Activated CD4-positive, alpha-beta memory T cell treated with anti-CD3 and anti-CD28 coated beads for 36 hours (primary cell): ENCODE measurements around the gene ACSF3. TPM values are rescaled to one million over a fixed set of nuclear protein-coding genes. Genes with fewer than 3 reads are reported as not detected.
"Not testable (repeated sequence)": the region's sequence is repeated elsewhere in the genome, so short reads cannot be mapped to it uniquely, and the experiment has no call there.

Source experiments
- CTCF ChIA-PET: fragments of 350-600 bp; sonication (Branson Sonifier 250); formaldehyde crosslinking; loops from one replicate; lab custom pipeline; 2021; ENCODE audit warnings: antibody characterized with exemption, inconsistent platforms; lab: Charles Lee
- POLR2A ChIA-PET: fragments of 350-600 bp; sonication (Branson Sonifier 250); formaldehyde crosslinking; loops from one replicate; lab custom pipeline; 2021; ENCODE audit warnings: antibody characterized with exemption; lab: Charles Lee
- DNase-seq: peaks from one replicate; pipeline ENCODE4 v3.0.0-alpha.2; 2020
- H3K27ac Mint-ChIP-seq: one replicate; pipeline ENCODE4 v1.8.0; 2021; ENCODE audit warnings: mixed read lengths
- H3K27me3 Mint-ChIP-seq: one replicate; pipeline ENCODE4 v1.8.0; 2021; ENCODE audit warnings: mixed read lengths
- H3K36me3 Mint-ChIP-seq: one replicate; pipeline ENCODE4 v1.8.0; 2021; ENCODE audit warnings: mixed read lengths
- H3K4me1 Mint-ChIP-seq: one replicate; pipeline ENCODE4 v1.8.0; 2021; ENCODE audit warnings: low read depth, mixed read lengths
- H3K4me3 Mint-ChIP-seq: one replicate; pipeline ENCODE4 v1.8.0; 2021; ENCODE audit warnings: mild to moderate bottlenecking, mixed read lengths
- H3K9me3 Mint-ChIP-seq: one replicate; pipeline ENCODE4 v1.8.0; 2021; ENCODE audit warnings: mixed read lengths
- intact Hi-C: fragments of 100-400 bp; cut with micrococcal nuclease; formaldehyde crosslinking; loops from one replicate; pipeline ENCODE4 v1.15.1; 2023
- total RNA-seq, 2 experiments: library from RNA; stranded (reverse); gene quantifications; one replicate each; pipeline ENCODE4 v1.2.3, GENCODE V29; 2021

ACSF3 gene
- total RNA-seq, 2 experiments from 2014 or later = 36.1 to 37.3 TPM

DNA sequence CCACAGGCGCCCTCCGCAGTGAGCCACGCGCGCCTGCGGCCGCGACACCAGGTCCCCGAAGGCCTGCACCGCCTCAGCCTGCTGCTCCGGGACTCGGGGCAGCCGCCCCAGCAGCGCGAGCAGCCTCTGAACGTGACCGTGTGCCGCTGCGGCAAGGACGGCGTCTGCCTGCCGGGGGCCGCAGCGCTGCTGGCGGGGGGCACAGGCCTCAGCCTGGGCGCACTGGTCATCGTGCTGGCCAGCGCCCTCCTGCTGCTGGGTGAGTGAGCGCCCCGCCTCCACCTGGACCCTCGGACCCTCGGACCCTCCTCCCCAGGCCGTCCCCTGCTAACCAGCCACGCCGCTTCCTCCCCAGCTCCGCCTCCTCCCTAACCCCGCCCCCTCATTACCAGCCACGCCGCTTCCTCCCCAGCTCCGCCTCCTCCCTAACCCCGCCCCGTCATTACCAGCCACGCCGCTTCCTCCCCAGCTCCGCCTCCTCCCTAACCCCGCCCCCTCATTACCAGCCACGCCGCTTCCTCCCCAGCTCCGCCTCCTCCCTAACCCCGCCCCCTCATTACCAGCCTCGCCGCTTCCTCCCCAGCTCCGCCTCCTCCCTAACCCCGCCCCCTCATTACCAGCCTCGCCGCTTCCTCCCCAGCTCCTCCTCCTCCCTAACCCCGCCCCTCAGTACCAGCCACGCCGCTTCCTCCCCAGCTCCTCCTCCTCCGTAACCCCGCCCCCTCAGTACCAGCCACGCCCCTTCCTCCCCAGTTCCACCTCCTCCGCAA is 98.7 kb downstream of the ACSF3 start:
- ChIA-PET CTCF (interaction anchor here (0.6 to 0.7 kb wide), 2 partner anchors 24 to 455 kb away, joined by 3 to 9 read pairs; no protein-coding TSS in a partner anchor), POLR2A (interaction anchor here (0.7 to 1.4 kb wide), 3 partner anchors 9 to 336 kb away, joined by 3 to 4 read pairs (median 4); partner anchors contain the start of genes GALNS, TRAPPC2L and ZNF778)
- not testable (repeated sequence) for H3K27ac Mint-ChIP-seq, H3K9me3 Mint-ChIP-seq, H3K4me1 Mint-ChIP-seq, H3K4me3 Mint-ChIP-seq, H3K27me3 Mint-ChIP-seq, H3K36me3 Mint-ChIP-seq
- intact Hi-C loops = loop anchor here (1.0 kb wide), 1 partner anchor 21 kb away; the partner anchor contains the start of gene CDH15
- peak; percentile 90 for DNase-seq

DNA sequence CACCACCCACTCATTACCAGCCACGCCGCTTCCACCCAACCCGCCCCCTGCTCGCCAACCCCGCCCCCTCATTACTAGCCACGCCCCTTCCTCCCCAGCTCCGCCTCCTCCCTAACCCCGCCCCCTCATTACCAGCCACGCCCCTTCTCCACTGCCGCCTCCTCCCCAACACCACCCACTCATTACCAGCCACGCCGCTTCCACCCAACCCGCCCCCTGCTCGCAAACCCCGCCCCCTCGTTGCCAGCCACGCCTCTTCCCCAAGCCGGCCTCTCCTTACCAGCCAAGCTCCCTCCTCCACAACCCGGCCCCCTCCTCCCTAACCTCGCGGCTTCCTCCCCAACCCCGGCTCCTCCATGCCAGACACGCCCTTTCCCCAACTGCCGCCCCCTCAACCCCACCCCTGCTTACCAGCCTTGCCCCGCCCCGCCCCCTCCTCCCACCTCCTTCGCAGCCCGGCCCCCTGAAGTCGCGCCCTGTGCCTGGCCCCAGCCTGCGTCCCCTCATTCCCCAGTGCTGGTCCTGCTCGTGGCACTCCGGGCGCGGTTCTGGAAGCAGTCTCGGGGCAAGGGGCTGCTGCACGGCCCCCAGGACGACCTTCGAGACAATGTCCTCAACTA is 99.4 kb downstream of the ACSF3 start:
- DNase-seq = peak; percentile 74
- no peaks in the 10 kb centered on the region for H3K4me1 Mint-ChIP-seq
- no peak overlapping the region for H3K4me3 Mint-ChIP-seq

DNA sequence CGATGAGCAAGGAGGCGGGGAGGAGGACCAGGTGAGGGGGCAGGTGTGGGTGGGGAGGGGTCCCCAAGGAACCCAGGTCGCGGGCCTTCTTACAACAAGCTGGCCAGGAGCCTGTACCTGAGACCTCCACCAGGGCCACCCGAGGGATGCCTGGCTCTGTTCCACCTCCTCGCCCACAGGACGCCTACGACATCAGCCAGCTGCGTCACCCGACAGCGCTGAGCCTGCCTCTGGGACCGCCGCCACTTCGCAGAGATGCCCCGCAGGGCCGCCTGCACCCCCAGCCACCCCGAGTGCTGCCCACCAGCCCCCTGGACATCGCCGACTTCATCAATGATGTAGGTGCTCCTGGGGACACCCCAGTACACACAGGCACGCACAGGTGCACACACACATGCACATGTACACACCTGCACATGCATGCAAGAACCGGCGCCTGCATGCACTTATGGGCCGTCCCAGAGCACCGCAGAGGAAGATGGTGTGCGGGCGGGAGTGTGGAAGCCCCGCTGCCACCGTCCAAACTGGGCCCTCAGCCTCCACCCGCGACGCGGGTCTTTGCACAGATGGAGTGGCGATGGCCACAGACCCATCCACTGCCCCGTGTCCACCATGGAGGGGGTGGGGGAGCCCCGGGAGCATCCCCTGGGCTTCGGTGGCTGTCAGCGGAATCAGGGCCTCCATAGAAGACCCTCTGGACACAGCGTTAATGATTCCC is 100.1 kb downstream of the ACSF3 start:
- Mint-ChIP-seq H3K4me3 (no peak overlapping the region), H3K4me1 (no peaks in the 10 kb centered on the region), H3K36me3 (no peaks in the 10 kb centered on the region), H3K27me3 (no peaks in the 10 kb centered on the region), H3K27ac (no peak overlapping the region), H3K9me3 (no peaks in the 10 kb centered on the region)
- ChIA-PET POLR2A (interaction anchor here (1.4 kb wide), 1 partner anchor 337 kb away, joined by 4 read pairs; the partner anchor contains the start of genes GALNS and TRAPPC2L), CTCF (no interaction called here)
- DNase-seq = peak; percentile 16
- intact Hi-C loops = no loop called here

More for the DNA sequence above, 99.4 kb downstream of the ACSF3 start:
- intact Hi-C loops = loop anchor here (1.0 kb wide), 1 partner anchor 22 kb away; the partner anchor contains the start of gene CDH15
- CTCF ChIA-PET = interaction anchor here (0.7 kb wide), 1 partner anchor 23 kb away, joined by 9 read pairs; no protein-coding TSS in a partner anchor
- H3K36me3 Mint-ChIP-seq = no peaks in the 10 kb centered on the region
- no peaks in the 10 kb centered on the region for H3K27me3 Mint-ChIP-seq
- POLR2A ChIA-PET = interaction anchor here (0.9 to 1.4 kb wide), 2 partner anchors 9 to 336 kb away, joined by 3 to 4 read pairs; partner anchors contain the start of genes GALNS and TRAPPC2L
- no peaks in the 10 kb centered on the region for H3K9me3 Mint-ChIP-seq
- H3K27ac Mint-ChIP-seq = no peak overlapping the region

DNA sequence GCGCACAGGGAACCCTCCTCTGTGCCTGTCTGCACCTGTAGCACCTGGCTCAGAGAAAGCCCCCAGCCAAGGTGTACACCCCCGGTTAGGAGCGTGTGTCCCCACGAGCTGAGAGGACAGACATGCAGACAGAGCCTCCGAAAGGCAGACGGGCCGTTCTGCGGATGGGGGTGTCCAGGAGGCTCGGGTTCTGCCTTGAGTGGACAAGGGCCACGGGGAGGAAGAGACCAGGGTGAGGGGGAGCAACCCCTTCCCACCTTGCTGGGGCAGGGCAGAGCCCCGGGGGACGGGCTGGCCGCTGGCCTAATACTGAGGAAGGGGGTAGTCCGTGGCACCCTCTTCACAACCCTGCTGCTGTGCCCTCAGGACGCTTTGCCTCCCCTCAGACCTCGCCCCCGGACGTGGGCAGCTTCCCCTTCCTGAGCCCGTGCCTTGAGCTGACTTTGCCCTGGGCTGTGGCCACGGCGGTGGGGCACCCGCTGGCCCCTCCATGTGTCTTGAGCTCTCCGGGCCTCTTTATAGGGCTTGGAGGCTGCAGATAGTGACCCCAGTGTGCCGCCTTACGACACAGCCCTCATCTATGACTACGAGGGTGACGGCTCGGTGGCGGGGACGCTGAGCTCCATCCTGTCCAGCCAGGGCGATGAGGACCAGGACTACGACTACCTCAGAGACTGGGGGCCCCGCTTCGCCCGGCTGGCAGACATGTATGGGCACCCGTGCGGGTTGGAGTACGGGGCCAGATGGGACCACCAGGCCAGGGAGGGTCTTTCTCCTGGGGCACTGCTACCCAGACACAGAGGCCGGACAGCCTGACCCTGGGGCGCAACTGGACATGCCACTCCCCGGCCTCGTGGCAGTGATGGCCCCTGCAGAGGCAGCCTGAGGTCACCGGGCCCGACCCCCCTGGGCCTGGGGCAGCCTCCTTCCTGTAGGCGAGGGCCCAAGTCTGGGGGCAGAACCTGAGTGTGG is 101.0 kb downstream of the ACSF3 start:
- no peak for DNase-seq
- intact Hi-C loops = no loop called here
- Mint-ChIP-seq H3K36me3 (no peaks in the 10 kb centered on the region), H3K4me3 (no peak overlapping the region), H3K27me3 (peaks cover 5% of the 10 kb centered on the region), H3K4me1 (no peaks in the 10 kb centered on the region), H3K9me3 (no peaks in the 10 kb centered on the region), H3K27ac (no peak overlapping the region)
- CTCF ChIA-PET = no interaction called here
- POLR2A ChIA-PET = no interaction called here

DNA sequence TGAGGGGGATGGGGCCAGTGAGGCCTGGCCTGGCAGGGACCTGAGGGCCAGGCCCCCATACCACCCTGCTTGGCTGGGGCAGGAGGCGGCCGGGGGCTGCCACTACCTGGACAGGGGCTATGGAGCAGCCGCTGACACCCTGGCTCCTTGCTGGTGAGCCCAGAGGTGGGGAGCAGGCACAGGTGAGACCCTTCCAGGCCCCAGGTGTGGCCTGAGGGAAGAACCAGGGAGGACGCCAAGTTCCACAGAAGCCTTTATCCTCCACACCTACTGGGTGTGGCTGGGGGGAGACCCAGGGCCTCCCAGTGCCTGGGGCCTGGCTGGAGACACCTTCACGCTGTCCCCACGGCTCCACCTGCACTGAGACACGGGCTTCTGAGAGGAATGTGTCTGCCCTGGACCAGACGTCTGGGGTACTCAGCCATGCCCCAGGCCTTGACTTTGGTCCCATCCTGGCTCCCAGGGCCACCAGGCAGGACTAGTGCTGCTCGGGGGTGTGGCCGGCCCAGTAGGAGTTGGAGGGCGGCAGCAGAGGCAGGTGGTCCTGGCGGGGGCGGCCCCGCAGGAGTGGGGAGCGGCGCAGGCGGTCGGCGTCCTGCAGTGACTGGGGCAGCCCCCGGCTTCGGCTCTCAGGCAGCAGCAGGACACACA is 102.0 kb downstream of the ACSF3 start:
- Mint-ChIP-seq H3K36me3 (no peaks in the 10 kb centered on the region), H3K27ac (no peak overlapping the region), H3K27me3 (peaks cover 12% of the 10 kb centered on the region), H3K9me3 (no peaks in the 10 kb centered on the region), H3K4me3 (no peak overlapping the region), H3K4me1 (peaks cover 8% of the 10 kb centered on the region)
- POLR2A ChIA-PET = no interaction called here
- intact Hi-C loops = no loop called here
- CTCF ChIA-PET = no interaction called here
- DNase-seq = no peak

DNA sequence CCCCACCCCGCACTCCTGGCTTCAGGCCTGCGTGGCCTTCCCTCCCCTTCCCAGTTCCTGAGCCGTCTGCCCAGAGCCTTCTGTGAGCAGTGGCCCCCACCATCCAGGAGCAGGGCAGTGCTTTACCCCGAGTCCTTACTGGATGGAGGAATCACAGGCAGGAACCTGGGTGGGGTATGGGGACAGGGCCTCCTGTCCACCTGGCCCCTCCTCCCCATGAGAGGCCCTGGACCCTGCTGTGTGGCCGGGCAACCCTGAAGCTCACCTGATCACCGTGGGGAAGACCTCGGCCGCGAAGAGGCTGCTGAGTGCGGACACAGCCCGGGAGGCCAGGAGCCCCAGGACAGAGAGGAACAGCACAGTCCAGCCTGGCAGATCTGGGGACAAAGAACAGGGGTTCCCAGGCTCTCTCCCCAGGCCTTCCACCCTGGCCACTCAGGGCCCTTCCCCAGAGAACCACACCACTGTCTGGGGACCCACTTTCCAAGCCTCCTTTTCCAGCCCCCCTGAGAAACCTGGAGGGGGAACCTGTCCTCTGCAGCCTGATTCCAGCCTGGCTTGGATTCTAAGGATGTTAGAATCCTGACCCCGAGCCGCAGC is 103.5 kb downstream of the ACSF3 start:
- Mint-ChIP-seq H3K9me3 (no peaks in the 10 kb centered on the region), H3K27ac (no peak overlapping the region), H3K4me1 (peaks cover 10% of the 10 kb centered on the region), H3K4me3 (no peak overlapping the region), H3K27me3 (peaks cover 14% of the 10 kb centered on the region), H3K36me3 (no peaks in the 10 kb centered on the region)
- intact Hi-C loops = no loop called here
- DNase-seq = no peak
- POLR2A ChIA-PET = no interaction called here
- CTCF ChIA-PET = no interaction called here

DNA sequence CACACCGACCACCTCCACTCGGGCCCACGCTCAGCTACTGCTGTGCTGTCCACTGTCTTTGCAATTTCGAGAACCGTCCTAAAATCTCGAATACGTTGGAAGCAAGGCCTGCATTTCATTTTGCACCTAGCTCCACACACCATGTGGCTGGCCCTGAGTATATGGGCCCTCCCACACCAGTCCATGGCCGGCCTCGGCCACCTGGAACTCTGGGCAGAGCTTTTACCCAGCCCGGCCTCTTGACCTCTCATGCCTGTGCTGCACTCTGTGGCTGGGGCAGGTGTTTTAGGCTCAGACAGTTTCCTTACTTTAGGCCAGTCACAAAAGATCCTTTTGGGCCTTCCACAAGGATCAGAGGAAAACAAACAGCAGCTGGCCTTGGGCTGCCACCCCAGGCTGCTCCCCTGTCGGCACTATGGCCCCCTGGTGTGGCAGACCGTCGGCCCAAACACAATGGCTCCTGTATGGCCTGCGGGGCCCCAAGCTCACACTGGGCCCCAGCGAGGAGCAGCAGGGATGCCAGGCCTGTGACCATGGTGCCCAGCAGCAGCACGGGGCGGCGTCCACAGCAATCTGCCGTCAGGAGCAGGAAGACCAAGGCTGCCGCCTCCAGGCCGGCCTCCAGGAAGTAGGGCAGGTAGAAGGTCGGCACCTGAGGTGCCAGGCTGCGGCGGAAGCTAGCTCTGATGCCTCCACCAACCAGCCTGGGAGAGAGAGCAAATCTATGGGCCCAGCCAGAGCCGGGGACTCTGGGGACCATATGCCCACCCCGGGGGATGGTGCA is 104.2 kb downstream of the ACSF3 start:
- ChIA-PET CTCF (no interaction called here), POLR2A (no interaction called here)
- Mint-ChIP-seq H3K36me3 (no peaks in the 10 kb centered on the region), H3K27ac (no peak overlapping the region), H3K27me3 (peaks cover 20% of the 10 kb centered on the region), H3K9me3 (no peaks in the 10 kb centered on the region), H3K4me3 (no peak overlapping the region), H3K4me1 (peaks cover 13% of the 10 kb centered on the region)
- DNase-seq = no peak
- intact Hi-C loops = no loop called here

DNA sequence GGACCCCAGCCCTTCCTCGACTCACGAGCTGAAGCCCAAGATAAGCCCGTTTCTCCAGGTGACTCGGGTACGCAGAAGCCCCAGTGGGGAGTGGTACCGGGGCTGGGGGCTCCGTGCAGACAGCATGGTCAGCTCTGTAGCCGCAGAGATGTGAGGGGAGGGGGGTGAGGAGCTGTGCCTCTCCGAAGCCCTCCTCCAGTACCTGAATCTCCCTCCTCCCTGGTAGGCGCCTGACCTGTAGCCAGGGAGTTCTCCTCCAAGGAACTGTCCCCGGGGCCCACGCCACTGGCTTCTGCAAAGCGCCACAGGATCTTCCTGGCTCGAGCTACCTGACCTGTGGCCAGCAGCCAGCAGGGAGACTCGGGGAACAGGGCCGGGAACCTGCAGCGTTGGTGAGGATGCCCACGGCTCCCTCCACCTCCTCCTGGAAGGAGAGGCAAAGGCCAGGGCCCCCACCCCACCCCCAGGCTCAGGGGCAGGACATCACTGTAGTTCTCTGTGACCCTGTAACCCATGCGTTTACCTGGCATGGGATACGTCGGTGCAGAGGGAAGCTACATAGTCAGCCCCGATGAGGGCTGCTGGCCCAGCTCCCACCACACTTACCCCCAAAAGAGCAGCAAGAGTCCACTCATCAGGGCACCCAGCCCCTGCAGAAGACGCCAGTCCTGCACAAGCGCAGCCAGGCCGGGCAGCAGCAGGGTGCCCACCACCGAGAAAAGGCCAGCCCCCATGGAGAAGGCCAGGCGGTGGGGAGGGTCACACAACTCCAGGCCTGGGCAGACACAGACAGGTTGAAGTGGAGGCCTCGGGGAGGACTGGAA is 105.0 kb downstream of the ACSF3 start:
- Mint-ChIP-seq H3K27ac (no peak overlapping the region), H3K4me1 (peaks cover 18% of the 10 kb centered on the region), H3K4me3 (no peak overlapping the region), H3K9me3 (no peaks in the 10 kb centered on the region), H3K36me3 (no peaks in the 10 kb centered on the region), H3K27me3 (peaks cover 28% of the 10 kb centered on the region)
- no peak for DNase-seq
- ChIA-PET CTCF (no interaction called here), POLR2A (no interaction called here)
- intact Hi-C loops = no loop called here

DNA sequence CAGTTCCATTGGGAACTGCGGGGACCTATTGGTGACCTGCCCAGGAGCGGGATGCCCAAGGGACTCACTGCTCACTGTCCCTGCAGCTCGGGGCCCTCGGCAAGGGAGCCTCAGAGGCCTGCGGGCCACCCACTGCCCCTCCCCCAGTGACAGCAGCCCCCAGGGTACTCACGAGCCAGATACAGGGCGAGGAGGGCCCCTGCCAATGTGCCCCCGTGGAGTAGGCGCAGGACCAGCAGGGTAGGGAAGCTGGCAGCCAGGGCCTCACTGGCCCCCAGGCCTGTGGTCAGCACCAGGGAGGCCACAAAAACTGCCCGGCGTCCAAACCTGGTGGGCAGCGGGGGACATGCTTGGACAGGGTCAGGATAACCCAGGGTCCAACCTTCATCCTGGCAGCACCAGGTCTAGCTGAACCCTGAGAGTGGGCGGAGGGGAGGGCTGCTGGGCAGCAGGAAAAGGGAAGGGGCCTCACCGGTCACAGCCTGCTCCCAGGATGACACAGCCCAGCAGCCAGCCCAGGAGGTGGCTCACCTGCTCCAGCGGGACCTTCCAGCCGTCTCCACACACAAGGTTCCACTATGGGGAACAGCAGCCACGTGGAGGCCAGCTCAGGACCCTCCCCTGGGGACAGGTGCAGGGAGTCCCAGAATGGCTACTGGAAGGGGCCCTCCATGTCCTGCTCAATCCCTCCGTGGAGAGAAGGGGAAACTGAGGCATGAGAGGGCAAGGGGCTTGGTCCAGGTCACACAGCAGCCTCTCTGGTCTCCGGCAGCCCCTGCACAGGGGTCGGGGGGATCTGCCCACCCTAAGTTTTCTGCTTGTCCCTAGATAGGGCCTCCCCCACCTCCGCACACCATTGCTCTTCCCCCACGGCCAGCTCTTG is 105.8 kb downstream of the ACSF3 start:
- POLR2A ChIA-PET = no interaction called here
- Mint-ChIP-seq H3K36me3 (no peaks in the 10 kb centered on the region), H3K27ac (no peak overlapping the region), H3K27me3 (peaks cover 34% of the 10 kb centered on the region), H3K4me1 (peaks cover 18% of the 10 kb centered on the region), H3K4me3 (no peak overlapping the region), H3K9me3 (no peaks in the 10 kb centered on the region)
- intact Hi-C loops = no loop called here
- CTCF ChIA-PET = no interaction called here
- no peak for DNase-seq
